GM12878 (cell line): ENCODE measurements around the gene OPTC.

Source experiments
- JUNB ChIP-seq: IDR thresholded peaks from 2 replicates; pipeline ENCODE4 v1.6.1; 2016; ENCODE audit warnings: antibody characterized with exemption, mild to moderate bottlenecking
- POLR2A ChIP-seq: IDR thresholded peaks from 2 replicates; pipeline ENCODE4 v1.6.1; 2011; ENCODE audit warnings: low read depth, mild to moderate bottlenecking, low read length
- RBBP5 ChIP-seq: fragments of 200-600 bp; sonication (generic); conservative IDR thresholded peaks from 2 replicates; pipeline ENCODE4 v1.6.1; 2016
- SP1 ChIP-seq: IDR thresholded peaks from one replicate; pipeline ENCODE4 v1.6.1; 2011; ENCODE audit warnings: low read depth, low read length
- TCF3 ChIP-seq: IDR thresholded peaks from 2 replicates; pipeline ENCODE4 v1.6.1; 2012; ENCODE audit warnings: low read depth, mild to moderate bottlenecking, low read length, borderline replicate concordance; ENCODE audit not compliant: insufficient read depth
- YY1 ChIP-seq: IDR thresholded peaks from 2 replicates; pipeline ENCODE4 v1.6.1; 2011; ENCODE audit warnings: low read depth, mild to moderate bottlenecking, low read length
- ZNF274 ChIP-seq: IDR thresholded peaks from one replicate; pipeline ENCODE4 v1.8.0; 2011; ENCODE audit not compliant: insufficient read length, insufficient read depth
- ZSCAN29 ChIP-seq: fragments of 450-650 bp; IDR thresholded peaks from 2 replicates; pipeline ENCODE4 v1.6.1; 2017; ENCODE audit warnings: mild to moderate bottlenecking, moderate library complexity
- TF ChIP-seq, protein P1 (sequence below): fragments of 450-650 bp; IDR thresholded peaks from 2 replicates; pipeline ENCODE4 v1.6.1; 2017; ENCODE audit warnings: mild to moderate bottlenecking

DNA sequence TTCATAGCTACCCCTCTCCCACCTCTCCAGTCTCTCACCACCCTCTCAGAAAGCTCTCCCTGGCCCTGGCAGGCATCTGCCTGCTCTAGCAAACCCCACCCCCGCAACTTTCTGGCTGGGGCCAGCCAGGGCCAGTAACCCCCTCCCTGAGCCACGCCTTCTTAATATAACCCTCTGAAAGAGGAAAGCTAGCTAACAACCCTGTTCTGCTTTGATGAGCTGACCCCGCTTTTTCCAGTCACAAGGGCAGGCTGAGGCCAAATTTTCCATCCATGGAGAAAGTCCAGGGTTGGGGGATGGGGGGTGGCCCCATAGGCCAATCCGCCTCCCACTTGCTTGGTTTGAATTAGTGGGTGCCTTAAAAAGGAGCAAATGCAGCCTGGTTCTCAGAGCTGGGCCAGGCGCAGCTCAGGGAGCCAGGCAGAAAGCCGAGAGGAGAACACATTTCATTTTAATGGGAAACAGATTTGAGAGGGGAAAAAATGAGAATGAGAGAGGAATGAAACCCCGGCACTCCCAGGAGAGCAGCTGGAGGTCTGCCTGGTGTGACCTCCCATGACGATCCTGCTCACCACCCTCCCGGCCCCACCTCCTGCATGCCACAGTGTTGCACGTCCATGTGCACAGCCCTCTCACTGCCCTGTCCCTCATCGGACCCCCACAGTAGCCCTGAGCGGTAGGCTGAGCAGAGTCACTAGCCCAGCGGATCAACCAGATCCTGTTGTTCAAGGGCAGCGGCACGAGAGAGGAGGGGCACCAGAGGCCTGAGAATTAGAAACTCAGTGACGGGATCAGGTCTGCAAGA is 62.3 kb downstream of the OPTC start:
- TF ChIP-seq POLR2A (no peak), SP1 (no peak), JUNB (no peak), RBBP5 (no peak), TCF3 (no peak), ZSCAN29 (no peak), YY1 (no peak), ZNF274 (no peak)
- TF ChIP-seq, protein P1, sequence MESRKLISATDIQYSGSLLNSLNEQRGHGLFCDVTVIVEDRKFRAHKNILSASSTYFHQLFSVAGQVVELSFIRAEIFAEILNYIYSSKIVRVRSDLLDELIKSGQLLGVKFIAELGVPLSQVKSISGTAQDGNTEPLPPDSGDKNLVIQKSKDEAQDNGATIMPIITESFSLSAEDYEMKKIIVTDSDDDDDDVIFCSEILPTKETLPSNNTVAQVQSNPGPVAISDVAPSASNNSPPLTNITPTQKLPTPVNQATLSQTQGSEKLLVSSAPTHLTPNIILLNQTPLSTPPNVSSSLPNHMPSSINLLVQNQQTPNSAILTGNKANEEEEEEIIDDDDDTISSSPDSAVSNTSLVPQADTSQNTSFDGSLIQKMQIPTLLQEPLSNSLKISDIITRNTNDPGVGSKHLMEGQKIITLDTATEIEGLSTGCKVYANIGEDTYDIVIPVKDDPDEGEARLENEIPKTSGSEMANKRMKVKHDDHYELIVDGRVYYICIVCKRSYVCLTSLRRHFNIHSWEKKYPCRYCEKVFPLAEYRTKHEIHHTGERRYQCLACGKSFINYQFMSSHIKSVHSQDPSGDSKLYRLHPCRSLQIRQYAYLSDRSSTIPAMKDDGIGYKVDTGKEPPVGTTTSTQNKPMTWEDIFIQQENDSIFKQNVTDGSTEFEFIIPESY: no peak
